Activated CD4-positive, alpha-beta T cell treated with anti-CD3 and anti-CD28 coated beads for 1 hour (primary cell): Measurements from ENCODE around the gene TSPEAR.

Experiments
- DNase-seq: peaks from one replicate; pipeline ENCODE4 v3.0.0-alpha.2; 2020

Gene TSPEAR

DNA sequence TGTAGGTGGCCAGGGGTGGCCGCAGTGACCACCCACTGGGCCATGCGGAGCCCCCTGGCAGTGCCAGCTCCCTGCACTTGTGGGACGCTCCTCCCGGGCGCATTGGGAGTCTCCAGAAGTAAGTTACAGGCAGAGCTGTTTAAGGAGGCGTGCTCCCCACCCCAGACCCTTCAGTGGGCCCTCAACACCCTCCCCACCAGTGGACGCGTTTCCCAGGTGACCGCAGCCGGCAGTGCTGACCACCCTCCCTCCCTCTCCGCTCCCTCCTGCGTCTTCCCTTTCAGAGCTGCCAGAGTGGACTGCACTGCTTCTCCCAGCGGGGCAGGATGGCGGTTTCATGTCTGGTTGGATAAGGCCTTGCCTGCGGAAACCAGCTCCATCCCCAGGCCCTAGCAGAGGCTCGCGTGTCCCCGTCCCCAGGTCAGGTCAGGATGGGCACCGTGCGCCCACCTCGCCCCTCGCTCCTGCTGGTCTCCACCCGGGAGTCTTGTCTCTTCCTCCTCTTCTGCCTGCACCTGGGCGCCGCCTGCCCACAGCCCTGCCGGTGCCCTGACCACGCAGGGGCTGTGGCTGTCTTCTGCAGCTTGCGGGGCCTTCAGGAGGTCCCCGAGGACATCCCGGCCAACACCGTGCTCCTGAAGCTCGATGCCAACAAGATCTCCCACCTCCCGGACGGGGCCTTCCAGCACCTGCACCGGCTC, 255.0 kb downstream of the TSPEAR start:
- DNase-seq, result no peak

DNA sequence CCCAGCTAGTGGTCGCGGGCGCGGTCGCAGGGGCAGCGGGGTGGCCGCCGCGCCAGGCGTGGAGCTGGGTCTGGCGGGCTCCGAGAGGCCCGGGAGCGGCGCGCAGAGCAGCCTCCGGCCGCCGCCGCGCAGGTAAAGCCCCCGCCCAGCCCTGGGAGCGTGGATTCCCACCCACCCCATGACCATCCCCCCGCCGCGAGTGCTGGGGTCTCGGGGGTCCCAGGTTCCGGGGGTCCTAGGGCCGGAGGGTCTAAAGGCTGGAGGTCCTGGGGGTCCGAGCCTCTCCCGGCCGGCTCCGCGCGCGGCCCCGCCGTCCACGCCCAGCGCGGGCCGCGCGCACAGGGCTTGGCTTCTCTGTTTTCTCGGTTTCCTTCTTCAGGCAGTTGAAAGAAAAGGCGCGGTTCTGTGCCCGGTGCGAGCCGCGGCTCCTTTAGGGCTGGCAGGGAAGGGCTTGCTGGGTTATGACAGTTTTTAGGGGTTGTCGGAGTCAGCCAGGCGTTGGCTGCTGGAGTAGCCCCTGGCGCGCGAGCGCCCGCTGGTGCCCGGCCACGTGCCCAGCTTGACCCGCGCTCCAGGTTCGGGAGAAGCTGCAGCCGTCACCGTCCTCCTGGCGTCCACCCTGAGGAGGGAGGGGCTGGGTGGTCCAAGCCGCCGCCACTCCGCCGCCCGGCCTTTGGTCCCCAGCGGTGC, 255.7 kb downstream of the TSPEAR start:
- no peak for DNase-seq

DNA sequence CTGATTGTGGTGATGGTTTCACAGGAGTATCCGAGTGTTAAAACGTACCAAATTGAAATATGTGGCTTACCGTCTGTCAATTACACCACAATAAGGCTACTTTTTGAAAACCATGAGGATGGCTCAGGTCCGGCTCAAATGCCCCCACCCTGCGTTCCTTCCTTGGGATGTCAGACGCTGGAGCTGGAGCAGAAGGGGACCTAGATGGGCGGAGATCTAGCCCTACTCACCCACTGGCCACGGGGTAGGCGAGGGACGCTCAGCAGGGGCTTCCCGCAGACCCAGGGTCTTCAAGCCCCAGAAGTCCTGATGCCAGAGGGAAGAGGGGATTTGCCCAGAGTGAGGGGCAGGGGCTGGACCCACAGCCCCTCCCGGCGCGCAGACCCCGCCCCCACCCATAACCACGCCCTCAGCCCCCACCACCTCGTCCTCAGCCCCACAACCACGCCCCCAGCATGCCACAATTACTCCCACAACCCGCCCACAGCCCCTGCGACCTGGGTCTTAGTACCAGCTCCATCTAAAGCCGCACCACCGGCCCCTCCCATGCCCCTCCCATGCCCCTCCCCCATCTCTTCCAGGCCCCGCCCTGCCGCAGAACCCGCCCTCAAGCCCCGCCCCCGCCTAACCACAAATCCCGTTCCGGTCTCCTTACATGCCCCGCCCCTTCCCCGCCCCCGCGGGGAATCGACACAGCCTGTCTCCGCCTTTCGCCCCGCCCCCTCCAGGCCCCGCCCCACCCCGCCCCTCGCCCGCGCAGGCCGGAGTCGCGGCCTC, 256.4 kb downstream of the TSPEAR start, which contains the start of gene LRRC3:
Gene LRRC3 (plus strand): TSS at position 764 of the 777 bp plus-strand sequence. CDS start 1,135 bp downstream, outside the sequence.
- peak; percentile 72 for DNase-seq

DNA sequence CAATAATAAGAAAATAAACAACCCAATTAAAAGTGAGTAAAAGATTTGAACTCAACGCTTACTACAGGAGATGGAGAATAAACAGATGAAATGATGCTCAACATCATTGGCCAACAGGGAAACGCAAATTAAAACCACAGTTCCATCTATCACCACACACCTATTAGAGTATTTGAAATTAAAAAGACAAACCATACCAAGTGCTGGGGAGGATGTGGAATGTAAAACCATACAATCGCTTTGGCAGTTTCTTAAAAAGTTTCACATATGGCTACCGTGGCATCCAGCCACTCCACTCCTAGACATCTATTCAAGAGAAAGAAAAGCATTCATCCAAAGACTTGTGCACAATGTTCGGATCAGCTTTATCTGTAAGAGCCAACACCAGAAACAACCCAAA, 257.3 kb downstream of the TSPEAR start:
- no peak for DNase-seq

DNA sequence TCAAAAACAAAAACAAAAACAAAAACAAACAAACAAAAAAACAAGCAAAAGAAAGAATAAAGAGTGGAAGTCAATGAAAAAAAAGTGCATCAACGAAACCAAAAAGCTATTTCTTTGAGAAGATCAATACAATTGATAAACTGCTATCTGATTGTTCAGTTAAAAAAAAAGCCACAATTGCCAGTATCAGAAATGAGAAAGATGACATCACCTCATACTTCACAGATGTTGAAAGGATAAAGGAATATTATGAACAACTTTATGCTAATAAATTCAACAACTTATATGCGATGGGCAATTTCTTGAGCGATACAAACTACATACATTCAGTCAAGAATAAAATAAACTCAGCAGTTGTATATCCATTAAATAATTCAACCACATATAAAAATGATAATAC, 258.3 kb downstream of the TSPEAR start:
- no peak for DNase-seq

DNA sequence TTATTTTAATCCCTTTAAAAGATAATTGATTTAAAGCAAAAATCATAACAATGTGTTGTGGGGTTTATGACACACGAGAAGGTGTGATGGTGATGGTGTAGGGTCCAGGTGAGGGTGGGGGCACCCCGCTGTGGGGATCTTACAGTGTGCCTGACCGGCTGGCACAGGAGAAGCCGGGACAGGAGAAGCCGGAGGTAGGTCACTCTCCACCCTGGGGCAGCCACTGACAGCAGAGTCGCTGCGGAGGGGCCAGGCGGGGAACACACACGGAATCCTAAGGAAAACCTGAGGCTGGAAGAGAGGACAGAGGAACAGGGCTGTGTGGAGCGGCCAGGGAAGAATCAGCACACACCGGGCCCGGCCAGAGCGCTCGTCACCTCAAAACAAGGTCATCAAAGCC, 260.4 kb downstream of the TSPEAR start:
- no peak for DNase-seq

DNA sequence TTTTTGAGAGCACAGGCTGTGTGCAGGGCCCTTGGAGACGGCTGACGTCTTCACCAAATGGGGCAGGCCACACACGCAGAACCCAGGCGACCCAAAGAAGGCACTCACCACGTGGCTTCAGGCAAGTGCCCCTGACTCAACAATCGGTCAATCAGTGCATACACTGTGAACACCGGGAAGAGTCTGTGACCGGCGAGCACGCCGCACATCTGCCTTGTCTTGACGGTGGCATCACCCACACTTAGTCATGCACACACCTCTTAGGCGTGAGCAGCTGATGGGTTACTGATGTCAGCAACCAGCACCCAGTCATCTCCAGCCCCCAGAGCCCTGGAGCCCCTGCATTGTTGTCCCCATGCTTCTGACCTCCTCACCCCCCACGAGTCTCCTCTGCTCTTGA, 261.0 kb downstream of the TSPEAR start:
- no peak for DNase-seq

DNA sequence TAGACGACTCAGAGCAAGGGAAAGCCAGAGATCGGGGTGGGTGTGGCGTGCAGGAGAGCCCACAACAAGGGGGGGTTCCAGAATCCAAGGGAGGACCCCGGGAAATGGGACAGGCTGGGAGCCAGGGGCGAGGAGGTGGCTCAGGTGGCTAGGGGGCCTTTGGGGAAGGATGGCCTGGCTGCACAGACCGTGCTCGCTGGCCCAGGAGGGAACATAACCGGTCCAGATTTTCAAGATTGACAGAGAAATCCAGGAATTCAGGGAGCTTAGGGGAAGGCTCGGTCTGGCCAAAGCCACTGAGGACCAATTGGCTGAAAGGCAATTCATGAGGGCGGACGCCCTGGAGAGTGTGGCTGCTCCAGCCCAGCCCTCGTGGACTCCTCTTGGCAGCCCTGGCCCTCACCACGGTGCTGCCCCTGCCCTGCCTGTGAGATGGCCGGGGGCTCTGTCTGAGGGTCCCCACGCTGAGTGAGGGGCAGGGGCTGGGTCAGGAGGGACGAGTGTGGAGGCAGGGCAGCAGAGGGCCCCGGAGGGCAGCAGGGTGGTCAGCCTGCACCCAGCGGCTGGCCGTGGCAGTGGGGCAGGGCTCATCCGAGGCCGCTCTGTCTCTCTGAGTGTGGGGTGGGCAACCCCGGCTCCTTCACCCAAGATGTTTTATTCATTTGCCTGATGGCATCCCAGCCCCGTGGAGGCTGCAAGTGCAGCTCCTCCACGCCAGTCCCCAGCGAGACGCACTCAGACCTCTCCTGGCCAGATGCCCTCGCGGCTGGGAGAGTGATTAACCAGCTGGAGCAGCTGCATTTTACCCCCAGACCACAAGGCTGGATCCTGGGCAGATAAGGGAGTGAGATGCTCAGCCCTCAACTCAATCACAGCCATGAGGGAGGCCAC, 261.7 kb downstream of the TSPEAR start:
- DNase-seq, result peak; percentile 1

DNA sequence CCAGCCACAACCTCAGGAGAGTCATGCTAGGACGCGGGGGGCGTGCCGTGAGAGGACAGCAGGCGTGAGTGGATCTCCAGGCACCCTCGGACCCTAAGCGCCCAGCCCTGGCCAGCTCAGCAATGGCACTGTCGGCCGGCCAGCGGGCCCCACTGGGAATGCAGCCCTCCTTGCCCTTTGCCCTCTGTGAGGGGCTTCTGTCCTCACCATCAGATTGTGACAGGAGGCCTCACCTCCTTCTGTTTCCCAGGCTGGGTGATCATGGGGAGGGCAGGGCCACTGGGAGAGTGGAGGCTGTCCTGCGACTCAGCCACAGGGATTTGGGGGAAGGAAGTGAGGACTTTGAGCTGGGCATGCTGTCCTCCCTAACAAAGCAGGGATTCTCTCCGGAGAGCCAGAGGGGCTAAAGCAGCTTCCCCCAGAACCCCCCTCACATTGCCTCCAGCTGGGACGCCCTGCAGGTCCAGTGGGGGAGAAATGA, 262.7 kb downstream of the TSPEAR start:
- DNase-seq, result peak; percentile 2
